ENCODE results near the gene THYN1.

The THYN1 gene

DNA sequence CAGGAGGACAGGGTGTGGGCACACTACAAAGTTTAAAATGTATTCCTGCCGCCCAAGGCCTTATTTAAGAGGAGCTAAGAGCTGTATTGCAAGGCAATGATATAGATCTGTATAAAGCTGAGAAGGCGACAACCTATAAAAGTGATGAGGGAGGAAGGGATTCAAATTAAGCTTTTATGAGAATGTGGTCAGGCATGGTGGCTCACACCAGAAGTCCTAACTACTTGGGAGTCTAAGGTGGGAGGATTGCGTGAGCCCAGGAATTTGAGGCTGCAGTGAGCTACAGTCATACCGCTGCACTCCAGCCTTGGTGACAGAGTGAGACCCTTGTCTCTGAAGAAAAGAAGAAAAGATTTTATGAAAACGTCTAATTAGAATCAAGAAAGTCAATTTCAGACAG, 13.3 kb upstream of the THYN1 start:
- Histone ChIP-seq H3K27ac (ENCODE audit: low read length) (no peak overlapping the region), H3K4me2 (ENCODE audit: low read depth, low read length) (no peak overlapping the region), H3K27me3 (replicated peaks; ENCODE audit: insufficient read depth, low read length) (no peaks in the 10 kb centered on the region), H3K9me3 (replicated peaks; ENCODE audit: insufficient read depth, low read length) (no peaks in the 10 kb centered on the region), H4K20me1 (ENCODE audit: insufficient read depth, low read length) (no peaks in the 10 kb centered on the region), H3F3A (ENCODE audit: insufficient read depth, low read length) (no peaks in the 10 kb centered on the region), H3K9ac (ENCODE audit: low read length) (no peak overlapping the region), H3K36me3 (replicated peaks; ENCODE audit: insufficient read depth, low read length) (no peaks in the 10 kb centered on the region), H3K9me2 (replicated peaks; ENCODE audit: insufficient read depth, low read length) (no peaks in the 10 kb centered on the region), H2AFZ (ENCODE audit: low read length) (no peak overlapping the region), H3K79me2 (ENCODE audit: low read length) (no peaks in the 10 kb centered on the region), H3K4me1 (ENCODE audit: low read length) (peaks cover 12% of the 10 kb centered on the region), H3K4me3 (ENCODE audit: low read length) (no peak overlapping the region)
- no peak for DNase-seq
- TF ChIP-seq, protein P1, sequence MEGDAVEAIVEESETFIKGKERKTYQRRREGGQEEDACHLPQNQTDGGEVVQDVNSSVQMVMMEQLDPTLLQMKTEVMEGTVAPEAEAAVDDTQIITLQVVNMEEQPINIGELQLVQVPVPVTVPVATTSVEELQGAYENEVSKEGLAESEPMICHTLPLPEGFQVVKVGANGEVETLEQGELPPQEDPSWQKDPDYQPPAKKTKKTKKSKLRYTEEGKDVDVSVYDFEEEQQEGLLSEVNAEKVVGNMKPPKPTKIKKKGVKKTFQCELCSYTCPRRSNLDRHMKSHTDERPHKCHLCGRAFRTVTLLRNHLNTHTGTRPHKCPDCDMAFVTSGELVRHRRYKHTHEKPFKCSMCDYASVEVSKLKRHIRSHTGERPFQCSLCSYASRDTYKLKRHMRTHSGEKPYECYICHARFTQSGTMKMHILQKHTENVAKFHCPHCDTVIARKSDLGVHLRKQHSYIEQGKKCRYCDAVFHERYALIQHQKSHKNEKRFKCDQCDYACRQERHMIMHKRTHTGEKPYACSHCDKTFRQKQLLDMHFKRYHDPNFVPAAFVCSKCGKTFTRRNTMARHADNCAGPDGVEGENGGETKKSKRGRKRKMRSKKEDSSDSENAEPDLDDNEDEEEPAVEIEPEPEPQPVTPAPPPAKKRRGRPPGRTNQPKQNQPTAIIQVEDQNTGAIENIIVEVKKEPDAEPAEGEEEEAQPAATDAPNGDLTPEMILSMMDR (IDR thresholded peaks at IDR 0.05; ENCODE audit: low read length): no peak
- no peak for TF ChIP-seq EZH2 (optimal IDR thresholded peaks at IDR 0.05; ENCODE audit: low read depth, low read length)
- no peak for TF ChIP-seq EZH2phosphoT487 (IDR thresholded peaks at IDR 0.05; ENCODE audit: low read length)

GRCh38 chr11:134264966-134265764, 12.0 kb upstream of the THYN1 start:
- H3K27me3 ChIP-seq (replicated peaks; ENCODE audit: insufficient read depth, low read length): no peaks in the 10 kb centered on the region
- TF ChIP-seq, protein P1 (IDR thresholded peaks at IDR 0.05; ENCODE audit: low read length): no peak
- TF ChIP-seq EZH2phosphoT487 (IDR thresholded peaks at IDR 0.05; ENCODE audit: low read length) (no peak), EZH2 (optimal IDR thresholded peaks at IDR 0.05; ENCODE audit: low read depth, low read length) (no peak)
- H3K9me3 ChIP-seq (replicated peaks; ENCODE audit: insufficient read depth, low read length): no peaks in the 10 kb centered on the region
- H4K20me1 ChIP-seq (ENCODE audit: insufficient read depth, low read length): no peaks in the 10 kb centered on the region
- no peaks in the 10 kb centered on the region for H3K9me2 ChIP-seq (replicated peaks; ENCODE audit: insufficient read depth, low read length)
- no peak overlapping the region for H3K9ac ChIP-seq (ENCODE audit: low read length)
- H3K36me3 ChIP-seq (replicated peaks; ENCODE audit: insufficient read depth, low read length): no peaks in the 10 kb centered on the region
- H3F3A ChIP-seq (ENCODE audit: insufficient read depth, low read length): no peaks in the 10 kb centered on the region
- H3K4me2 ChIP-seq (ENCODE audit: low read depth, low read length): no peak overlapping the region
- no peaks in the 10 kb centered on the region for H3K79me2 ChIP-seq (ENCODE audit: low read length)
- no peak for DNase-seq
- H2AFZ ChIP-seq (ENCODE audit: low read length): no peak overlapping the region
- no peak overlapping the region for H3K27ac ChIP-seq (ENCODE audit: low read length)
- H3K4me1 ChIP-seq (ENCODE audit: low read length): peaks cover 16% of the 10 kb centered on the region
- H3K4me3 ChIP-seq (ENCODE audit: low read length): no peak overlapping the region

DNA sequence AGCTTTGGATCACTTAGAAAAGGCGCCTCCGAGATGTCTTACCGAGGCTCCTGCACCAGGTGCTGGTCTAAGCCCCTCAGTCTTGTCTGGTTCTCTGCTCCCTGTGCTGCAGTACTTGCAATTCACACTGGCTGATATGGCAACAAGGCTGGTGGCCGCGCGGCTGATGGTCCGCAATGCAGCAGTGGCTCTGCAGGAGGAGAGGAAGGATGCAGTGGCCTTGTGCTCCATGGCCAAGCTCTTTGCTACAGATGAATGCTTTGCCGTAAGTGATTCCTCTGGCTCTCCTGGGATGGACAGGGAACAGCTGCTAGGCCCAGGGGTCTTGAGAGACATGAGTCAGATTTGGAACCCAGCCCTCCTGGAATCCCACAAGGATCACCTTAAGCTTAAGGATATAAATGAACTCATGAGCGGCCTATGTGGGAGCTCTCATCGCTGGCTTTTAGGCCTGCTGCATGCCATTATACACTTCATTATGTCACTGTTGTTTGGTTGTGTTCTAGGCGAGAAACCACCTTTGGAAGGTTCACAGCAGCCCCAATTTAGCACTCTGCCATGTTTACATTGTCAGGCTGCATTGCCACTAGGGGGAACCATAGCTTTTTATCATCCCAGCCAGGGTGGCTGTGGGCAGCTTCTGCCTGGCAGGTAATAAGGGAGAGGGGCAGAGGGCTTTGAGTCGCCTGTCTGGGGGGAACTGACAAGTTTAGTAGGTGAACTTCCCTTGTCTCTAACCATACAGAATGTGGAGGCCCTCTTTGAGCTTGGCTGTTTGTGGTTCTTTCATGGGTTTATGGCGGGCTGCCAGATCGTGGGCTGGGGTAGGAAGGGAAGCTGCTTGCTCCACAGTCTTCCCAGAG, 8.7 kb upstream of the THYN1 start:
- DNase-seq: peak; percentile 26

More for the DNA sequence above, 8.7 kb upstream of the THYN1 start:
- H3K27me3 ChIP-seq (replicated peaks; ENCODE audit: insufficient read depth, low read length): no peaks in the 10 kb centered on the region
- H3K79me2 ChIP-seq (ENCODE audit: low read length): 0 out of 2 replicates have a peak, but pooled peaks cover 3% of the 10 kb centered on the region
- no peak for TF ChIP-seq EZH2 (optimal IDR thresholded peaks at IDR 0.05; ENCODE audit: low read depth, low read length)
- TF ChIP-seq, protein P1 (IDR thresholded peaks at IDR 0.05; ENCODE audit: low read length): peak; percentile 72
- no peak overlapping the region for H3K4me3 ChIP-seq (ENCODE audit: low read length)
- no peak overlapping the region for H3K9ac ChIP-seq (ENCODE audit: low read length)
- H3K27ac ChIP-seq (ENCODE audit: low read length): no peak overlapping the region
- H3K9me3 ChIP-seq (replicated peaks; ENCODE audit: insufficient read depth, low read length): no peaks in the 10 kb centered on the region
- H2AFZ ChIP-seq (ENCODE audit: low read length): no peak overlapping the region
- H3K36me3 ChIP-seq (replicated peaks; ENCODE audit: insufficient read depth, low read length): no peaks in the 10 kb centered on the region
- H3K9me2 ChIP-seq (replicated peaks; ENCODE audit: insufficient read depth, low read length): no peaks in the 10 kb centered on the region
- H4K20me1 ChIP-seq (ENCODE audit: insufficient read depth, low read length): no peaks in the 10 kb centered on the region
- peaks cover 22% of the 10 kb centered on the region for H3K4me1 ChIP-seq (ENCODE audit: low read length)
- no peaks in the 10 kb centered on the region for H3F3A ChIP-seq (ENCODE audit: insufficient read depth, low read length)
- no peak overlapping the region for H3K4me2 ChIP-seq (ENCODE audit: low read depth, low read length)

Data from MM.1S (cell line).